Lower leg skin (tissue), 3 donors: ENCODE results near the gene LRRC37A3.
"Not testable (repeated sequence)": the region's sequence is repeated elsewhere in the genome, so short reads cannot be mapped to it uniquely, and the experiment has no call there.

Source experiments
- POLR2A ChIP-seq, 2 donors: fragments of 450-650 bp; IDR thresholded peaks; one replicate each; pipeline ENCODE4 v1.6.1; 2016 to 2017; ENCODE audit warnings: antibody characterized with exemption in 2 of 2, mild to moderate bottlenecking in 1 of 2, moderate library complexity in 1 of 2
- TF ChIP-seq, protein P1 (sequence below), 3 donors: fragments of 450-650 bp; IDR thresholded peaks; one replicate each; pipeline ENCODE4 v1.5.1; 2016; ENCODE audit warnings: antibody characterized with exemption in 3 of 3, mild to moderate bottlenecking in 3 of 3, moderate library complexity in 2 of 3

DNA sequence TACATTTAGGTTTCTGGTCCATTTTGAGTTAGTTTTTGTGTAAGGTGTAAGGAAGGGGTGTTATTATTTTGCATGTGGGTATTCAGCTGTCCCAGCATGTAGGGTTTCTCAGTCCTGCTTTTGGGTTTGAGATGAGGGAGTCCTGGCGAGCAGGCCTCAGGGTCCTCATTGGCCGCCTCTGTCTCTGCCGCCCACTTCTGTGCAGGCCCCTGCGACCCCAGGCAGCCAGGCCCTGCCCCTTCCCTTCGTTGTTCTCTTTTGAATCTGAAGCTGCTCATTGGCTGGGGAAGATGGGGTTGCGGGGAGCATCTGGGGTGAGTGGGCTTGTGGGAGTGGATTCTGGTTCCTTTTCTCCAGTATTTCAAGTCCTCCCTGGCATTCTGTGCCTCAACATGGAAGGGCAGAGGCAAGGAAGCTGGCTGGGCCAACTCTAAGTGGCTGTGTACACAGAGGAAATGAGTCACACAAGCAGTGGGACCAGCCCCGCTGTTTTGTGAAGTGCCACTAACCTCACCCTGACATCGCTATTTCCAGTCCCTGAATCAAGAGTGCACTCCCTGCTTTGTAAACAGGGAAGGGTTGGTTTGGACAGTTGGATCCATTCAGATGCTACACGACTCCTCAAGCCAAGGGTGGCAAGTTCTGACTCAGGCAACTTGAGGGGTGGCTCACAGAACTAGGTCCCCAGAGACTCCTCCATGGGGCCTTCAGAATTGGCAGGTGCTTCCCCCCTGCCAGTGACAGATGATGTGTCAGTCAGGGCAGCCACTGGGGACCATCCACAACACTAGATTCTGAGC lies 110.9 kb downstream of the LRRC37A3 start:
- TF ChIP-seq, protein P1, sequence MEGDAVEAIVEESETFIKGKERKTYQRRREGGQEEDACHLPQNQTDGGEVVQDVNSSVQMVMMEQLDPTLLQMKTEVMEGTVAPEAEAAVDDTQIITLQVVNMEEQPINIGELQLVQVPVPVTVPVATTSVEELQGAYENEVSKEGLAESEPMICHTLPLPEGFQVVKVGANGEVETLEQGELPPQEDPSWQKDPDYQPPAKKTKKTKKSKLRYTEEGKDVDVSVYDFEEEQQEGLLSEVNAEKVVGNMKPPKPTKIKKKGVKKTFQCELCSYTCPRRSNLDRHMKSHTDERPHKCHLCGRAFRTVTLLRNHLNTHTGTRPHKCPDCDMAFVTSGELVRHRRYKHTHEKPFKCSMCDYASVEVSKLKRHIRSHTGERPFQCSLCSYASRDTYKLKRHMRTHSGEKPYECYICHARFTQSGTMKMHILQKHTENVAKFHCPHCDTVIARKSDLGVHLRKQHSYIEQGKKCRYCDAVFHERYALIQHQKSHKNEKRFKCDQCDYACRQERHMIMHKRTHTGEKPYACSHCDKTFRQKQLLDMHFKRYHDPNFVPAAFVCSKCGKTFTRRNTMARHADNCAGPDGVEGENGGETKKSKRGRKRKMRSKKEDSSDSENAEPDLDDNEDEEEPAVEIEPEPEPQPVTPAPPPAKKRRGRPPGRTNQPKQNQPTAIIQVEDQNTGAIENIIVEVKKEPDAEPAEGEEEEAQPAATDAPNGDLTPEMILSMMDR (IDR thresholded peaks at IDR 0.05): not testable (repeated sequence)
- not testable (repeated sequence) for TF ChIP-seq POLR2A (IDR thresholded peaks at IDR 0.05)
